HL-60 (cell line): ENCODE measurements around the gene ZFPL1.

Experiments used
- DNase-seq, 2 experiments: peaks; one replicate each; pipeline ENCODE4 v3.0.0-alpha.2; 2010 to 2020; ENCODE audit warnings: low read depth in 1 of 2, low spot score in 1 of 2
- H3K27ac ChIP-seq: fragments of 250-450 bp; sonication (Bioruptor Pico); replicated peaks from 2 replicates; pipeline ENCODE4 v1.5.1; 2020; ENCODE audit warnings: mild to moderate bottlenecking, moderate library complexity
- H3K27me3 ChIP-seq: fragments of 250-450 bp; sonication (Bioruptor Pico); 2 replicates; pipeline ENCODE4 v1.5.1; 2021; ENCODE audit warnings: mild to moderate bottlenecking, moderate library complexity; ENCODE audit not compliant: insufficient read depth, poor library complexity, severe bottlenecking
- H3K4me3 ChIP-seq: replicated peaks from 2 replicates; pipeline ENCODE4 v1.5.1; 2011; ENCODE audit warnings: mild to moderate bottlenecking, control low read depth, low read length; ENCODE audit not compliant: insufficient read depth
- GABPA ChIP-seq: IDR thresholded peaks from 2 replicates; pipeline ENCODE4 v1.6.1; 2012; ENCODE audit warnings: low read depth
- POLR2AphosphoS5 ChIP-seq: IDR thresholded peaks from 2 replicates; pipeline ENCODE4 v1.6.1; 2012; ENCODE audit warnings: low read depth
- SPI1 ChIP-seq: IDR thresholded peaks from 2 replicates; pipeline ENCODE4 v1.6.1; 2012; ENCODE audit warnings: low read depth, mild to moderate bottlenecking, borderline replicate concordance
- TF ChIP-seq, protein P1 (sequence below): IDR thresholded peaks from one replicate; pipeline ENCODE4 v1.5.1; 2011; ENCODE audit warnings: low read length, control low read depth, inconsistent platforms; ENCODE audit not compliant: insufficient read depth
- TF ChIP-seq, protein P2 (sequence below): IDR thresholded peaks from 2 replicates; pipeline ENCODE4 v1.6.1; 2012; ENCODE audit warnings: low read depth; ENCODE audit not compliant: insufficient replicate concordance

The ZFPL1 gene

DNA sequence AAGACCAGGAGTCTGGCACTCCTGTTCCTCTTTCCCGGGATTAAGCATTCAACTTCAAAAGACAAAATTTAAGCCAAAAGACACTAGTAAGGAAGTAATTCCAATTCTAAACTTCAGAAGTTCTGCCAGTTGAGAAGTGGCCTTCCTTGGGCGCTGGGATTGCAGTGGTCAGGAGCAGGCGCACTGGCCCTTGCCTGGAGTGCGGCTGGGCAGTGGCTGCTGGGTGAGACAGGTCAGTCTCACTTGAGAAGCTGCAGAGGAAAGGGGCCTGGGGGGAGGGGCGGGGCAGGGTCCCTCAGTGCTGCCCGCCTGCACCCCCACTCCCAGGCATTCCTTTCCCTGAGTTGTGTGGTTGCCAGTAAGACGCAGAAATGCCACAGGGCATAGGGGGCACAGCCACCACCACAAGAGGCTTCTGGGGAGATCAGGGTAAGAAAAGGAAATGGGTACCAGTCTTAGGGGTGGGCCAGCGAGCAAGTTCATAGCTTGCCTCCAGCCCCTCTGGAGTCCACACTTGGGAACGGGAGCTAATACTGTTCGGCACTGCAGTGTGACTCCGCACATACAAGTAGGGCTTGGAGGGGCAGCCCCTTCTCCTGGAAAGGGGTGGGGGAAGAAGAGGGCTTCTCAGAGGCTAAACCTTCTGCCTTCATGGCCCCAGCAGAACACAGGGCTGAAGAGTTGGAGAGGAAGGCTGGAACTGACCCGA is 43.6 kb downstream of the ZFPL1 start:
- DNase-seq, result no peak
- no peaks in the 10 kb centered on the region for H3K27me3 ChIP-seq
- no peak overlapping the region for H3K4me3 ChIP-seq
- H3K27ac ChIP-seq, result no peak overlapping the region
- TF ChIP-seq, protein P1, sequence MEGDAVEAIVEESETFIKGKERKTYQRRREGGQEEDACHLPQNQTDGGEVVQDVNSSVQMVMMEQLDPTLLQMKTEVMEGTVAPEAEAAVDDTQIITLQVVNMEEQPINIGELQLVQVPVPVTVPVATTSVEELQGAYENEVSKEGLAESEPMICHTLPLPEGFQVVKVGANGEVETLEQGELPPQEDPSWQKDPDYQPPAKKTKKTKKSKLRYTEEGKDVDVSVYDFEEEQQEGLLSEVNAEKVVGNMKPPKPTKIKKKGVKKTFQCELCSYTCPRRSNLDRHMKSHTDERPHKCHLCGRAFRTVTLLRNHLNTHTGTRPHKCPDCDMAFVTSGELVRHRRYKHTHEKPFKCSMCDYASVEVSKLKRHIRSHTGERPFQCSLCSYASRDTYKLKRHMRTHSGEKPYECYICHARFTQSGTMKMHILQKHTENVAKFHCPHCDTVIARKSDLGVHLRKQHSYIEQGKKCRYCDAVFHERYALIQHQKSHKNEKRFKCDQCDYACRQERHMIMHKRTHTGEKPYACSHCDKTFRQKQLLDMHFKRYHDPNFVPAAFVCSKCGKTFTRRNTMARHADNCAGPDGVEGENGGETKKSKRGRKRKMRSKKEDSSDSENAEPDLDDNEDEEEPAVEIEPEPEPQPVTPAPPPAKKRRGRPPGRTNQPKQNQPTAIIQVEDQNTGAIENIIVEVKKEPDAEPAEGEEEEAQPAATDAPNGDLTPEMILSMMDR, result no peak
- TF ChIP-seq SPI1 (no peak), GABPA (no peak), POLR2AphosphoS5 (no peak; the same call in 1 of the 2 replicates)
- TF ChIP-seq, protein P2, sequence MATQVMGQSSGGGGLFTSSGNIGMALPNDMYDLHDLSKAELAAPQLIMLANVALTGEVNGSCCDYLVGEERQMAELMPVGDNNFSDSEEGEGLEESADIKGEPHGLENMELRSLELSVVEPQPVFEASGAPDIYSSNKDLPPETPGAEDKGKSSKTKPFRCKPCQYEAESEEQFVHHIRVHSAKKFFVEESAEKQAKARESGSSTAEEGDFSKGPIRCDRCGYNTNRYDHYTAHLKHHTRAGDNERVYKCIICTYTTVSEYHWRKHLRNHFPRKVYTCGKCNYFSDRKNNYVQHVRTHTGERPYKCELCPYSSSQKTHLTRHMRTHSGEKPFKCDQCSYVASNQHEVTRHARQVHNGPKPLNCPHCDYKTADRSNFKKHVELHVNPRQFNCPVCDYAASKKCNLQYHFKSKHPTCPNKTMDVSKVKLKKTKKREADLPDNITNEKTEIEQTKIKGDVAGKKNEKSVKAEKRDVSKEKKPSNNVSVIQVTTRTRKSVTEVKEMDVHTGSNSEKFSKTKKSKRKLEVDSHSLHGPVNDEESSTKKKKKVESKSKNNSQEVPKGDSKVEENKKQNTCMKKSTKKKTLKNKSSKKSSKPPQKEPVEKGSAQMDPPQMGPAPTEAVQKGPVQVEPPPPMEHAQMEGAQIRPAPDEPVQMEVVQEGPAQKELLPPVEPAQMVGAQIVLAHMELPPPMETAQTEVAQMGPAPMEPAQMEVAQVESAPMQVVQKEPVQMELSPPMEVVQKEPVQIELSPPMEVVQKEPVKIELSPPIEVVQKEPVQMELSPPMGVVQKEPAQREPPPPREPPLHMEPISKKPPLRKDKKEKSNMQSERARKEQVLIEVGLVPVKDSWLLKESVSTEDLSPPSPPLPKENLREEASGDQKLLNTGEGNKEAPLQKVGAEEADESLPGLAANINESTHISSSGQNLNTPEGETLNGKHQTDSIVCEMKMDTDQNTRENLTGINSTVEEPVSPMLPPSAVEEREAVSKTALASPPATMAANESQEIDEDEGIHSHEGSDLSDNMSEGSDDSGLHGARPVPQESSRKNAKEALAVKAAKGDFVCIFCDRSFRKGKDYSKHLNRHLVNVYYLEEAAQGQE, result no peak

DNA sequence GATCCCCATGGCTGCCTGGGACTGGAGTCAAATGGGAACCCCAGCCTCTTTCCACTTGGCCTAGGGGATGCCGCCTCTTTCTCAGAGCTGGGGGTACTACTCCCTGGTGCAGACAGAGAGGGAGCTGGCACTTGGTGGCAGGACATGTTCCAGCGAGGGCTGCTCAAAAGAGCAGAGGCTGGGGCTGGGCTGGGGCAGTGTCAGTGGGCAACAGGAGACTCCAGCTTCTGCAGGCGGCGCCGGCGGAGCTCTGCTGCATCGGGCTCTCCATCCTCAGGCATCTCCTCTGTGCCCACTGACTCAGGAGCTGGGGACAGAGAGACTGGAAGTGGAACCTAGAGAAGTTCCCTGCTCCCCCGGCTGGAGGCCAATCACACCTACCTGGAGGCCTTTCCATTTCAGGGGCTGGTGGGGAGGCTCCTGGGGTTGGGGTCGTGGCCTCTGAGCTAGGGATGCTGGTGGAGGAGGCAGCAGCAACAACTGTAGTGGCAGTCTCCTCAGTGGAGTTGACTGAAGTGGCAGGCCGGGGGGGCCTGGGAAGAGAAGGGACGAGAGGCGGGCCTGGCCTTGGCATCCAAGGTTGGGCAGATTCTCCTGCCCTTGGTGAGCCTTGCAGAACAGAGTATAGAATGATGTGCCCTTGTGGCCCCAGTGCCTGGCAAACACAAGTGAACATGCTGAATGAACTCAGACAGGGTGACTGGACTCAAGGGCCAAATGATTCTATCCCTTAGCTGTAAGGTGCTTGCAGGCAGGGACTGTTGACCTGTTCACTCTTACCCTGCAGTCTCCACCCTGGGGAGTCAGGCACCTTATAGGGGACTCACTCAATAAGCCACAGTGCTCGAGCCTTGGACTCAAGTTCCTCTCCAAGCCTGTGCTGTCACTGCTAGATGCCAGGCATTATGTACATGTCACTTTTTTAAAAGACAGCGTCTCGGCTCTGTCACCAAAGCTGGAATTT is 44.4 kb downstream of the ZFPL1 start:
- TF ChIP-seq GABPA, result no peak
- no peak; the same call in none of the 2 replicates for TF ChIP-seq POLR2AphosphoS5
- no peak for TF ChIP-seq SPI1
- TF ChIP-seq, protein P1, result no peak
- TF ChIP-seq, protein P2, result no peak
- no peak for DNase-seq
- H3K4me3 ChIP-seq, result no peak overlapping the region
- no peak overlapping the region for H3K27ac ChIP-seq
- no peaks in the 10 kb centered on the region for H3K27me3 ChIP-seq

DNA sequence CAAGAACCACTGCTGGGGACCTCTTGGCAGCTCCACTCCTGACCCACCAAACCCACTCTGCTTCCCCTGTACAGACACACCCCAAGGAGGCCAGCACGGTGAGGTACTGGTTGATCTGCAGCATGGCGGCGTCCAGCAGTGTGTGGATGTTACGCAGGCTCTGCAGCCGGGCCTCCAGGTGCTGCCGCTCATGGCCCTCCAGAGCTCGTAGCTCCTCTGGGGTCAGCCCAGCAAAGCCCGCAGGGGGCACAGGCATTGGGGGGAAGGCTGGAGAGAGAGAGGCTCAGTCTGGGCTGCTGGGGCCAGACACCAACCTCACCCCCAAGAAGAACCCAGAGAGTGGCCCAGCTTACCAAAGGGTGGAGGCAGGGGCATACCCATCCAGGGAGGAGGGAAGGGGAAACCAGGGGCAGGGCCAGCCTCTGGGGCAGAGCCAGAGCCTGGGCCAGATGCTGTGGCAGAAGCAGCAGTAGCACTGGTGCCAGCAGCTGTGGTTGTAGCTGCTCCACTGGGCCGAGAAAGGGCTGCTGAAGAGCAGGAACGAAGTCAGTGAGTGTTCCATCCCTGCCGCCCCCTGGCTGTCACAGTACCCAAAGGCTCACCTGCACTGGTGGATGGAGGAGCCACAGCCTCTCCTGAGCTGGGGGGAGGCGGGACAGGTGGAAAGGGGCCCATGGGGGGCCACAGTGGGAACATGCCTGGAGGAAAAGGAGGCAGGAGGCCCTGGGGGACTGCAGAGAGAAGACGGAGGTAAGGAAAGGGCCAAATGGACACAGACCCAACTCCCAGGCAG is 45.8 kb downstream of the ZFPL1 start:
- no peak overlapping the region for H3K27ac ChIP-seq
- TF ChIP-seq, protein P1, result no peak
- TF ChIP-seq, protein P2, result no peak
- TF ChIP-seq GABPA, result no peak
- TF ChIP-seq SPI1, result no peak
- no peak for TF ChIP-seq POLR2AphosphoS5
- DNase-seq, result no peak
- no peaks in the 10 kb centered on the region for H3K27me3 ChIP-seq
- H3K4me3 ChIP-seq, result no peak overlapping the region
